Tibial nerve (tissue), 4 donors: ENCODE results near the gene RNF167. TPM values are rescaled to one million over a fixed set of nuclear protein-coding genes. Genes with fewer than 3 reads are reported as not detected.

ENCODE experiments used
- DNase-seq, 2 donors: peaks; one replicate each; pipeline ENCODE4 v3.0.0-alpha.2; 2019; ENCODE audit warnings: low spot score in 2 of 2
- H3K27ac ChIP-seq, 4 donors: fragments of 200-600 bp; sonication (generic) in 3 of 4; one replicate each; pipeline ENCODE4 v1.5.1; 2017 to 2019; ENCODE audit warnings: mild to moderate bottlenecking in 1 of 4
- H3K27me3 ChIP-seq, 2 donors: fragments of 200-600 bp; sonication (generic) in 1 of 2; one replicate each; pipeline versions ENCODE4 v1.5.1 to v1.6.0; 2017 to 2019
- H3K36me3 ChIP-seq, 3 donors: fragments of 200-600 bp; sonication (generic); one replicate each; pipeline ENCODE4 v1.5.1; 2018 to 2019
- H3K4me1 ChIP-seq, 4 donors: fragments of 200-600 bp; sonication (generic) in 3 of 4; one replicate each; pipeline ENCODE4 v1.5.1; 2017 to 2019
- H3K4me3 ChIP-seq, 4 donors: fragments of 200-600 bp; sonication (generic) in 3 of 4; one replicate each; pipeline ENCODE4 v1.5.1; 2017 to 2019; ENCODE audit warnings: mild to moderate bottlenecking in 1 of 4, moderate library complexity in 1 of 4
- H3K9me3 ChIP-seq, 4 donors: fragments of 200-600 bp; sonication (generic) in 3 of 4; one replicate each; pipeline ENCODE4 v1.5.1; 2017 to 2019
- CTCF ChIP-seq, 5 experiments: fragments of 200-600 bp in 3 of 5; fragments of 450-650 bp in 2 of 5; sonication (generic) in 3 of 5; IDR thresholded peaks; one replicate each; pipeline ENCODE4 v1.5.1; 2016 to 2019; ENCODE audit warnings: antibody characterized with exemption in 5 of 5, mild to moderate bottlenecking in 3 of 5, moderate library complexity in 2 of 5
- EP300 ChIP-seq, 2 donors: sonication (generic); formaldehyde crosslinking; IDR thresholded peaks; one replicate each; pipeline ENCODE4 v1.6.1; 2017; ENCODE audit warnings: antibody characterized with exemption in 2 of 2, mild to moderate bottlenecking in 1 of 2
- POLR2A ChIP-seq, 2 donors: fragments of 450-650 bp; IDR thresholded peaks; one replicate each; pipeline ENCODE4 v1.6.1; 2017; ENCODE audit warnings: antibody characterized with exemption in 2 of 2, mild to moderate bottlenecking in 2 of 2, moderate library complexity in 2 of 2
- WGBS, 2 donors: methylation state at CpG; one replicate each; pipeline ENCODE4 v1.1.5; 2018; 5-methylcytosine and 5-hydroxymethylcytosine counted together
- total RNA-seq, 4 donors: library from RNA; depleted of rRNA; stranded (reverse); fragments of >200 nt; gene quantifications; one replicate each; pipeline ENCODE4 v1.1.0, GENCODE V29; 2016

RNF167 gene
- 10 to 100 TPM; 45.0 to 55.0 (median 51.4) TPM for total RNA-seq

DNA sequence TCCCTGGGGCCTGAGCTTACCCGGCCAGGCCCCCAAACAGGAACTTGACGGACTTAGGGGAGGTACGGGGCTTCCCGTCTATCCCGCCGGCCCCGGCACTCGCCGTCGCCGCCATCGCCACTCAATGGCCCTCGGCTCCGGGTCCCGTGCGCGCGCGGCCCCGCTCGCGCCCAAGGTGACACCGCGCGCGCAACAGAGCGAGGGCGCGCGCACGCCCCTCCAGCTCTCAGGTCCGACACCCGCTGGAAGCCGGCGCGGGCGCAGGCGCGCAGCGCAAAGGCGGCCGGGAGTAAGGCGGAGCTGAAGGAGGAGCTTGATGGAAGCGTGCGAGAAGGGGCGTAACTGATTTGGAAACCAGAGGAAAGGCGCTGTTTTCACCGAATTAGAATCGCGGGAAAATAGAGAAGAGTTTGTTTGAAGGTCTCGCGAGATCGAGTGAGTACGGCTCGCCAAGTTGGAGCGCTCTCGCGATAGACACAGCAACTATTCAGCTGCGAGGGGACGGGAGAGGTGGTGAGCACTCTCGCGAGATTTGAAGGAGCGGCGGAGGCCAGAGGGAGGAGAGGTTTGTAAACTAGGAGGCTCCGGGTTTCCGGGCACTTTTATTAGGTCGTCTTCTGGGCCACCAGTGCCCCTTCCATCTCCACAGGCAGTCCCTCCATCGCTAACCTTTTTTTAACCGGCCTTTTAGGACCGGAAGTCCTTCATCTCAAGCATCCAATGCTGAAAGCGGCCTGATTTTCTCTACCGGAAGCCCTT is at the start of gene RNF167, which contains the start of gene SLC25A11:
Gene RNF167 (plus strand): TSS at position 473 of the 759 bp plus-strand sequence. CDS start 642 bp downstream, outside the sequence.
Gene SLC25A11 (minus strand): TSS at position 251 of the 759 bp plus-strand sequence. CDS start 136 bp downstream, at position 115.
- Histone ChIP-seq H3K4me3 (peak within 1 kb of the TSS; percentile 55 to 82 (median 68)), H3K27ac (peak within 1 kb of the TSS; percentile 82 to 96 (median 90)), H3K36me3 (peaks cover 0 to 66% (median 4%) of the 10 kb centered on the region in 3 donors), H3K9me3 (no peaks in the 10 kb centered on the region), H3K27me3 (no peaks in the 10 kb centered on the region), H3K4me1 (peaks cover 0 to 57% (median 28%) of the 10 kb centered on the region in 4 donors)
- DNase-seq = peak; percentile 89 to 96
- WGBS, 2 donors = 0% methylated on average over 50 to 72 of the region's 72 CpGs
- TF ChIP-seq EP300 (IDR thresholded peaks at IDR 0.05) (peak in 1 of 2 donors; percentile 75), CTCF (IDR thresholded peaks at IDR 0.05) (peak in 1 of 5 experiments; percentile 59), POLR2A (IDR thresholded peaks at IDR 0.05) (peak; percentile 28 to 74)

DNA sequence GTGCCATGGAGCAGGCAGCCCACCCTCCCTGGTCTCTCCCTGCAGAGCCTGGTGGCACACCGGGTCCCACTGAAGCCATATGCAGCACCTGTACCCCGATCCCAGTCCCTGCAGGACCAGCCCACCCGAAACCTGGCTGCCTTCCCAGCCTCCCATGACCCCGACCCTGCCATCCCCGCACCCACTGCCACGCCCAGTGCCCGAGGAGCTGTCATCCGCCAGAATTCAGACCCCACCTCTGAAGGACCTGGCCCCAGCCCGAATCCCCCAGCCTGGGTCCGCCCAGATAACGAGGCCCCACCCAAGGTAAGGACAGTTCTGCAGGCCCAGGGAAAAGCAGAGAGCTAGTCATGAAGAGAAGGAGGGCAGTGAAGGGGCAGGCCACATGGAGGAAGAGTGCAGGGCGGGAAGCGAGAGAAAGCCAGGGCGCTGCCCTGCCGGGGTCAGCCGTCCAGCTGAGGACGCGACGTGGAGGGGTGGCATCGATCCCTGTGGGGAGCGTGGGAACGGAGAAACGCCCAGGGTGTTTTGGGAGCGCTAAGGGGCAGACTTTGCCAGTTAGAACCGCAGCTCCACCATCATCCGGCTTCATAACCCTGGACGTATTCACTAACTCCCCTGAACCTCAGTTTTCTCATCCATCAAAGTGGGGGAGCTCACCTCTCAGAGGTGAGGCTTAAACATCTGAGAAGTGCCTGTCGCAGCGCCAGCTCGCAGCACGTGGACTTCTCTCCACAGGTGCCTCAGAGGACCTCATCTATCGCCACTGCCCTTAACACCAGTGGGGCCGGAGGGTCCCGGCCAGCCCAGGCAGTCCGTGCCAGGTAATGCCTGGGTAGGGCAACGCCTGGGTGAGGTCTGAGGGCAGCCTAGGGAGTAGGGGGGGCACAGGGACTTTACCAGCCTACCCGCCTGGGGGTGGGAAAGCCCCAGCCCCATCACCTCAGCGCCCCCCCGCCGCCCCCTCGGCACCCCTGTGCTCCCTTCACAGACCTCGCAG is 48.4 kb upstream of the RNF167 start:
- H3K27ac ChIP-seq = no peak overlapping the region
- TF ChIP-seq EP300 (IDR thresholded peaks at IDR 0.05) (no peak), POLR2A (IDR thresholded peaks at IDR 0.05) (no peak), CTCF (IDR thresholded peaks at IDR 0.05) (no peak)

DNA sequence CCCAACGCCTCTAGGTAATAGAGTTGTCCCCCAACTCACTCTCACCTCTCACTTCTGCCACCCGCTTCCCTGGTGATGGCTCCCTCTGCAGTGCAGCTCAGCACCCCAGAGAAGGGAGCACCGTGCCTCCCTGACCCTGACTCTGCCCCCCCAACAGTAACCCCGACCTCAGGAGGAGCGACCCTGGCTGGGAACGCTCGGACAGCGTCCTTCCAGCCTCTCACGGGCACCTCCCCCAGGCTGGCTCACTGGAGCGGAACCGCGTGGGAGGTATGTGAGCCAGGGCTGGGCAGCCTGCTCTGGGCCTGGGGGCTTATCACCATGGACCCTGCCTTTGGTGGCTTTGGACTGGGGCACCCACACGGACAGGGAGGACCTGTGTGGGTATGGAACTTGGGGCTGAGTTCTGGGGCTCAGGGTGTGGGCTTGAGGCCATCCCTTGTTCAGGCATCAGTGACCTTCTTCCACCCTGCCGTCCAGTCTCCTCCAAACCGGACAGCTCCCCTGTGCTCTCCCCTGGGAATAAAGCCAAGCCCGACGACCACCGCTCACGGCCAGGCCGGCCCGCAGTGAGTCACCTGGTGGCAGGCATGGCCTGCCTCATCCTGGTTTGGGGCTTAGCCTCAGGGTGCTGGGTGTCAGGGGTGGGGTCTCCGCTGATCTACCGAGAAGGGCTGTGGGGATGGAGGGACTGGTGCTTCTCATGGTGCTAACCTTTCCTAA is 47.4 kb upstream of the RNF167 start:
- 75 to 80% methylated on average over 14 to 19 of the region's 23 CpGs for WGBS, 2 donors
- Histone ChIP-seq H3K36me3 (peaks cover 6 to 98% (median 33%) of the 10 kb centered on the region in 3 donors), H3K27me3 (no peaks in the 10 kb centered on the region), H3K4me1 (no peaks in the 10 kb centered on the region), H3K9me3 (no peaks in the 10 kb centered on the region), H3K4me3 (no peak overlapping the region), H3K27ac (no peak overlapping the region)
- DNase-seq = no peak
- TF ChIP-seq EP300 (IDR thresholded peaks at IDR 0.05) (no peak), CTCF (IDR thresholded peaks at IDR 0.05) (no peak), POLR2A (IDR thresholded peaks at IDR 0.05) (no peak)

More for the DNA sequence above, 48.4 kb upstream of the RNF167 start:
- H3K9me3 ChIP-seq = no peaks in the 10 kb centered on the region
- peaks cover 10 to 98% (median 41%) of the 10 kb centered on the region in 3 donors for H3K36me3 ChIP-seq
- no peak overlapping the region for H3K4me3 ChIP-seq
- DNase-seq = no peak
- H3K27me3 ChIP-seq = no peaks in the 10 kb centered on the region
- no peaks in the 10 kb centered on the region for H3K4me1 ChIP-seq
- 91 to 92% methylated on average over 42 of the region's 42 CpGs for WGBS, 2 donors

DNA sequence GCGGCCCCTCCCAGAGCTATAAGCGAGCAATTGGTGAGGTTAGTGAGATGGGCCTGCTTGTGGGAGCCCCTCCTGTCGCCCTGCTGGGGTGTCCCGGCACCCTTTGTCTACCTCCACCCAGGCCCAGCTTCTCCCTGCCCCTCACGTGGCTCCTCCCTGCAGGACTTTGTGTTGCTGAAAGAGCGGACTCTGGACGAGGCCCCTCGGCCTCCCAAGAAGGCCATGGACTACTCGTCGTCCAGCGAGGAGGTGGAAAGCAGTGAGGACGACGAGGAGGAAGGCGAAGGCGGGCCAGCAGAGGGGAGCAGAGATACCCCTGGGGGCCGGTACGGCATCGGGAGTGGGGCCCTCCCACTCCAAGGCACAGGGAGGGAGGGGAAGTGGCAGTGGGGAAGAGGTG is 46.8 kb upstream of the RNF167 start:
- Histone ChIP-seq H3K27ac (no peak overlapping the region), H3K4me1 (peaks cover 0 to under 1% (median 0%) of the 10 kb centered on the region in 4 donors), H3K9me3 (no peaks in the 10 kb centered on the region), H3K36me3 (peaks cover 6 to 93% (median 32%) of the 10 kb centered on the region in 3 donors), H3K27me3 (no peaks in the 10 kb centered on the region), H3K4me3 (no peak overlapping the region)
- DNase-seq = no peak
- WGBS, 2 donors = 79 to 84% methylated on average over 18 of the region's 18 CpGs
- TF ChIP-seq EP300 (IDR thresholded peaks at IDR 0.05) = no peak
- TF ChIP-seq CTCF (IDR thresholded peaks at IDR 0.05) = no peak
- TF ChIP-seq POLR2A (IDR thresholded peaks at IDR 0.05) = no peak
